ENCODE data around the gene NKIRAS1.

NKIRAS1 gene

DNA sequence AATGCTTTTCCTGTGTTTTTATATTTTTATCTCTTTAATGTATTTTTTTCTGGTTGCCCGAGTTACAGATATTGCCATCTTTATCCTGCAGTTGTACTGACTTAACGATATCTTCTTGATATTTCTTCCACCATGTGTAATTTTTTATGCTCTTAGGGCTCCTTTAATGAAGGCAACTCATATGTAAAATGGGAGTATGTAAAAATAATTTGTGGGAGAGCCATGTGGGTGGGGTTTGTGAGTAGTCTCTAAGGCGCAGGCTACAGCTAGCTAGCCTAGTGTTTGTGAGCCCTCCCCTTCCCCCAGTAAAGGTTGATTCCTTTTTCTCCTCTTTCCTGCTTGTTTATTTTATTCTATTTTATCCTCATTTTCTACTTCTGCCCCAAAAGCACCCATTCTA lies 72.9 kb downstream of the NKIRAS1 start:
- Histone ChIP-seq H3K27ac (ENCODE audit: low read depth, low read length) (no peak overlapping the region), H3K27me3 (ENCODE audit: control insufficient read depth in 5 of 5, insufficient read depth in 4 of 5, low read length in 5 of 5) (no peaks in the 10 kb centered on the region), H3K9me3 (ENCODE audit: control insufficient read depth in 5 of 5, low read length in 5 of 5) (no peaks in the 10 kb centered on the region), H3K4me1 (ENCODE audit: control insufficient read depth in 5 of 5, insufficient read depth in 5 of 5, low read length in 5 of 5) (peaks cover 0 to 12% (median 10%) of the 10 kb centered on the region in 5 donors), H3K9ac (ENCODE audit: low read length in 5 of 5) (no peak overlapping the region), H3K36me3 (ENCODE audit: control insufficient read depth in 5 of 5, insufficient read depth in 5 of 5, low read length in 5 of 5) (no peaks in the 10 kb centered on the region), H3K4me3 (ENCODE audit: low read depth in 1 of 5, low read length in 5 of 5) (no peak overlapping the region)
